Endodermal cell (in vitro differentiated cells): ENCODE measurements around the gene CLSTN1. TPM values are rescaled to one million over a fixed set of nuclear protein-coding genes. Genes with fewer than 3 reads are reported as not detected.

Experiments
- DNase-seq: peaks from one replicate; pipeline ENCODE4 v3.0.0-alpha.2; 2017
- H3K27ac ChIP-seq: 2 replicates; pipeline ENCODE4 v1.5.1; 2013; ENCODE audit warnings: mild to moderate bottlenecking, low read depth, low read length, moderate library complexity
- H3K27me3 ChIP-seq: 2 replicates; pipeline ENCODE4 v1.6.1; 2013; ENCODE audit warnings: mild to moderate bottlenecking, low read length, moderate library complexity; ENCODE audit not compliant: insufficient read depth, control insufficient read depth, poor library complexity, severe bottlenecking
- H3K36me3 ChIP-seq: 2 replicates; pipeline ENCODE4 v1.7.0; 2013; ENCODE audit warnings: mild to moderate bottlenecking, low read length, moderate library complexity; ENCODE audit not compliant: control insufficient read depth, insufficient read depth
- H3K4me1 ChIP-seq: one replicate; pipeline ENCODE4 v1.7.0; 2013; ENCODE audit warnings: low read length; ENCODE audit not compliant: control insufficient read depth, insufficient read depth
- H3K4me3 ChIP-seq: 2 replicates; pipeline ENCODE4 v1.5.1; 2013; ENCODE audit warnings: mild to moderate bottlenecking, low read length, moderate library complexity
- H3K9ac ChIP-seq: 2 replicates; pipeline ENCODE4 v1.6.1; 2013; ENCODE audit warnings: mild to moderate bottlenecking, low read length, moderate library complexity; ENCODE audit not compliant: poor library complexity, severe bottlenecking; ENCODE audit errors: extremely low read depth
- H3K9me3 ChIP-seq: 2 replicates; pipeline ENCODE4 v1.6.1; 2013; ENCODE audit warnings: mild to moderate bottlenecking, low read length, moderate library complexity; ENCODE audit not compliant: control insufficient read depth
- H3K27ac Mint-ChIP-seq: 2 replicates; pipeline ENCODE4 v1.8.0; 2020; ENCODE audit warnings: mixed read lengths
- H3K27me3 Mint-ChIP-seq: 2 replicates; pipeline ENCODE4 v1.8.0; 2021; ENCODE audit warnings: mild to moderate bottlenecking, mixed read lengths; ENCODE audit not compliant: insufficient read depth
- H3K36me3 Mint-ChIP-seq: 2 replicates; pipeline ENCODE4 v1.8.0; 2020; ENCODE audit warnings: low read depth, mixed read lengths
- H3K4me1 Mint-ChIP-seq: 2 replicates; pipeline ENCODE4 v1.8.0; 2020; ENCODE audit warnings: mixed read lengths
- H3K4me3 Mint-ChIP-seq: 2 replicates; pipeline ENCODE4 v1.8.0; 2020; ENCODE audit warnings: mild to moderate bottlenecking, moderate library complexity, mixed read lengths
- H3K9me3 Mint-ChIP-seq: 2 replicates; pipeline ENCODE4 v1.8.0; 2020; ENCODE audit warnings: mild to moderate bottlenecking, mixed read lengths
- CTCF ChIP-seq: fragments of 200-600 bp; sonication (generic); conservative IDR thresholded peaks from 2 replicates; pipeline ENCODE4 v1.5.0; 2021; ENCODE audit warnings: antibody characterized with exemption, mild to moderate bottlenecking
- WGBS, 2 experiments: methylation state at CpG; one replicate each; pipeline versions ENCODE4 v1.1.5 to v1.1.7; 2013; ENCODE audit warnings: missing lambda C conversion rate in 2 of 2, mixed read lengths in 1 of 2; ENCODE audit not compliant: insufficient coverage in 1 of 2, insufficient read length in 1 of 2; 5-methylcytosine and 5-hydroxymethylcytosine counted together
- total RNA-seq, 2 donors: library from RNA; stranded (reverse); fragmentation: NEBNext Ultra II Directional in 1 of 2; extraction: Animal tissue kit (Norgen Biotek cat#: 25700) in 1 of 2; gene quantifications; 2 replicates in 1 of 2; 3 replicates in 1 of 2; pipeline ENCODE4 v1.2.1, GENCODE V29; 2021

The CLSTN1 gene
- total RNA-seq, 2 donors from 2014 or later, result 96.6 to 116 TPM

- Histone ChIP-seq H3K4me3 (no peak overlapping the region), H3K9me3 (no peaks in the 10 kb centered on the region), H3K27me3 (no peaks in the 10 kb centered on the region), H3K9ac (no peak overlapping the region), H3K27ac (no peak overlapping the region), H3K4me1 (peaks cover 11% of the 10 kb centered on the region), H3K36me3 (peaks cover 13% of the 10 kb centered on the region)
- WGBS, 2 experiments, result 86 to 88% methylated on average over 5 to 11 of the region's 11 CpGs
- Mint-ChIP-seq H3K4me3 (no peak overlapping the region), H3K36me3 (peaks cover 15% of the 10 kb centered on the region), H3K27ac (no peak overlapping the region), H3K9me3 (no peaks in the 10 kb centered on the region), H3K27me3 (no peaks in the 10 kb centered on the region), H3K4me1 (peaks cover 8% of the 10 kb centered on the region)
- DNase-seq, result no peak
- no peak for TF ChIP-seq CTCF
These were observed 48.8 kb upstream of the CLSTN1 start for GRCh38 chr1:9872430-9873165.

- peak; percentile 61 for DNase-seq
- no peak overlapping the region for H3K9ac ChIP-seq
- H3K4me3 Mint-ChIP-seq, result no peak overlapping the region
- 82 to 88% methylated on average over 15 to 20 of the region's 20 CpGs for WGBS, 2 experiments
- peaks cover 15% of the 10 kb centered on the region for H3K36me3 Mint-ChIP-seq
- H3K4me3 ChIP-seq, result no peak overlapping the region
- H3K4me1 Mint-ChIP-seq, result peaks cover 8% of the 10 kb centered on the region
- no peak overlapping the region for H3K27ac ChIP-seq
- H3K27me3 ChIP-seq, result no peaks in the 10 kb centered on the region
- H3K27me3 Mint-ChIP-seq, result no peaks in the 10 kb centered on the region
- H3K36me3 ChIP-seq, result peaks cover 13% of the 10 kb centered on the region
- peaks cover 11% of the 10 kb centered on the region for H3K4me1 ChIP-seq
- no peaks in the 10 kb centered on the region for H3K9me3 Mint-ChIP-seq
- no peaks in the 10 kb centered on the region for H3K9me3 ChIP-seq
- no peak overlapping the region for H3K27ac Mint-ChIP-seq
- TF ChIP-seq CTCF, result no peak
These were observed 48.1 kb upstream of the CLSTN1 start for GRCh38 chr1:9871707-9872425.

- Histone ChIP-seq H3K36me3 (peaks cover 13% of the 10 kb centered on the region), H3K9me3 (no peaks in the 10 kb centered on the region), H3K27me3 (no peaks in the 10 kb centered on the region), H3K4me1 (peaks cover 11% of the 10 kb centered on the region), H3K27ac (no peak overlapping the region), H3K9ac (no peak overlapping the region), H3K4me3 (no peak overlapping the region)
- no peak for TF ChIP-seq CTCF
- Mint-ChIP-seq H3K27ac (no peak overlapping the region), H3K4me1 (peaks cover 8% of the 10 kb centered on the region), H3K27me3 (no peaks in the 10 kb centered on the region), H3K36me3 (peaks cover 17% of the 10 kb centered on the region), H3K9me3 (no peaks in the 10 kb centered on the region), H3K4me3 (no peak overlapping the region)
- no peak for DNase-seq
- WGBS, 2 experiments, result 95 to 96% methylated on average over 7 to 9 of the region's 9 CpGs
These were observed 47.3 kb upstream of the CLSTN1 start for GRCh38 chr1:9871021-9871420.
